VCaP (cell line): ENCODE data around the gene GRSF1.
"Not testable (repeated sequence)": the region's sequence is repeated elsewhere in the genome, so short reads cannot be mapped to it uniquely, and the experiment has no call there.

Source experiments
- H3K27ac ChIP-seq: fragments of 450-650 bp; 2 replicates; pipeline ENCODE4 v1.5.1; 2017
- TF ChIP-seq, protein P1 (sequence below): fragments of 450-650 bp; conservative IDR thresholded peaks from 2 replicates; pipeline ENCODE4 v1.5.1; 2017; ENCODE audit warnings: mild to moderate bottlenecking, moderate library complexity

Gene GRSF1

DNA sequence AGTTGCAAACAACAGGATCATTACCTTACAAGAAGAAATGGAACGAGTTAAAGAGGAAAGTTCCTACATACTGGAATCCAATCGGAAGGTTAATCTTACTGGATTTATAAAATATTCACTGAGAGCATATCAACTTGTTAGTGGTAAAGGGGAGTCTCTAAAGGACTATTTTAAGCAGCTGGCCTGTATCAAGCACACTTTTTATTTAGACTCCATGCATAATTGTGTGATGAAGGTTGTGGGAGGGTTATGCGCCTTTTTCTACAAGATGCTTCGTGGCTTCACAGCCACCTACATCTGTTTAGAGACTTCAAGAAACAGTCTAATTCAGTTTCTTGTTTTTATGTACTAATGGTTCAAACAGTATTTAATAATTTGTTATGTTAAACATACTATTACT, 56.6 kb downstream of the GRSF1 start:
- TF ChIP-seq, protein P1, sequence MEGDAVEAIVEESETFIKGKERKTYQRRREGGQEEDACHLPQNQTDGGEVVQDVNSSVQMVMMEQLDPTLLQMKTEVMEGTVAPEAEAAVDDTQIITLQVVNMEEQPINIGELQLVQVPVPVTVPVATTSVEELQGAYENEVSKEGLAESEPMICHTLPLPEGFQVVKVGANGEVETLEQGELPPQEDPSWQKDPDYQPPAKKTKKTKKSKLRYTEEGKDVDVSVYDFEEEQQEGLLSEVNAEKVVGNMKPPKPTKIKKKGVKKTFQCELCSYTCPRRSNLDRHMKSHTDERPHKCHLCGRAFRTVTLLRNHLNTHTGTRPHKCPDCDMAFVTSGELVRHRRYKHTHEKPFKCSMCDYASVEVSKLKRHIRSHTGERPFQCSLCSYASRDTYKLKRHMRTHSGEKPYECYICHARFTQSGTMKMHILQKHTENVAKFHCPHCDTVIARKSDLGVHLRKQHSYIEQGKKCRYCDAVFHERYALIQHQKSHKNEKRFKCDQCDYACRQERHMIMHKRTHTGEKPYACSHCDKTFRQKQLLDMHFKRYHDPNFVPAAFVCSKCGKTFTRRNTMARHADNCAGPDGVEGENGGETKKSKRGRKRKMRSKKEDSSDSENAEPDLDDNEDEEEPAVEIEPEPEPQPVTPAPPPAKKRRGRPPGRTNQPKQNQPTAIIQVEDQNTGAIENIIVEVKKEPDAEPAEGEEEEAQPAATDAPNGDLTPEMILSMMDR = no peak
- H3K27ac ChIP-seq = no peak overlapping the region

DNA sequence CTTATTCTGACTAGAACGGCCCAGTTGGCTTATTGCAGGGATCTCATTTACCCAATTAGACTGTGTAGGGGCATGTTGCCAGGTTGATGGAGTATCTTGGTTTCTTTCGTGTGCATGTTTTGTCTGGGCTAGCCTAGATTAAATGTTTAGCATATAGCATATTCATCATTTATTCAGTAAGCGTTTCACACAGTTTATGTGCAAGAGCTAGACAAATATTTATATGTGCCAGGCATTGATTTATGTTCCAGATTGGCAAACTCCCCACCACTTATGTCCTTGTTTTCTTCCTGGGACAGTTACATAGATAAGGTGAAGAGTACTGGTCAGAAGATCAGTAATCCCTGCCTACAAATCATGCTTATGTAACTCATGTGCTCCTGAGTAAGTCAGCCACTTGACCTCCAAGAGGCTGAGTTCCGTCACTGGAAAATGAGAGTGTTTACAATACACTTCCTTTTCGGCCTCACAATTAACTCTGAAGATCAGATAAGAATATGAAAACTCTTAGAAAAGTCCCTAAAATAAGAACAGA, 60.7 kb downstream of the GRSF1 start:
- TF ChIP-seq, protein P1 = no peak

DNA sequence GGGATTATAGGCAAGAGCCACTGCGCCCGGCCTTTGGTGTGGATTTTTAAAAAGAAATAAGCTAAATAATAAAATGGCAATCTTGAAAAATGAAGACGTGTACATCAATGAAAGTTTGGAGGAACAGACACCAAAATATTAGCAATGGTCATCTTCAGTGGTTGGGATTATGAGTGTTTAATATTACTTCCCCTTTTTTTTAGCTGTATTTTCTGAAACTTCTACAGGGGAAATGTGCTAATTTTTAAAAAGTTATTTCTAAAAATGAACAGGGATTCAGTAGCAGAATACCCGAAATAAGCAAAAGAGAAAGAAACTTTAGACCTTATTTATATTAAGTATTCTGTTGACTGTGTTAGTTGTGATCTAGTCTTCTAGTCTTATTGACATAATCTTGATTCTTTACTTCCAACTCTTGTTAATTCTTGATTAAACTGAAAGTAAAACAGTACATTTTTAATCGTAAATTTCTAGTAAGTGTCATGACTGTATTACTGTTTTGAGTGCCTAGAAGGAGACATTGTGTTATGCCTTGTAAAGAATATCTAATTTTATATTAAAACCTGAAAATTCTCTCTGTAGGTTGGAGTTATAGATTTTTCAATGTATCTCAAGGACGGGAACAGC, 66.6 kb downstream of the GRSF1 start:
- no peak overlapping the region for H3K27ac ChIP-seq
- TF ChIP-seq, protein P1 = no peak

More for the DNA sequence above, 60.7 kb downstream of the GRSF1 start:
- H3K27ac ChIP-seq = peak overlapping the region; percentile 41

DNA sequence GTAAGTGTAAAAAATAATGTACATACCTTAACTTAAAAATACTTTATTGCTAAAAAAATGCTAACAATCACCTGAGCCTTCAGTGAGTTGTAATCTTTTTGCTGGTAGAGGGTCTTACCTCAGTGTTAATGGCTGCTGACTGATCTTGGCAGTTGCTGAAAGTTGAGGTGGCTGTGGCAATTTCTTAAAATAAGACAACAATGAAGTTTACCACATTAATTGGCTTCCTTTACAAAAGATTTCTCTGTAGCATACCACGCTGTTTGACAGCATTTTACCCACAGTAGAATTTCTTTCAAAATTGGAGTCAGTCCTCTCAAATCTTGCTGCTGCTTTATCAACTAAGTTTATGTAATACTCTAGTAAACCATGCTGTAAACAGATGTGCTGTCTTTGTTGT, 70.3 kb downstream of the GRSF1 start:
- H3K27ac ChIP-seq = not testable (repeated sequence)

DNA sequence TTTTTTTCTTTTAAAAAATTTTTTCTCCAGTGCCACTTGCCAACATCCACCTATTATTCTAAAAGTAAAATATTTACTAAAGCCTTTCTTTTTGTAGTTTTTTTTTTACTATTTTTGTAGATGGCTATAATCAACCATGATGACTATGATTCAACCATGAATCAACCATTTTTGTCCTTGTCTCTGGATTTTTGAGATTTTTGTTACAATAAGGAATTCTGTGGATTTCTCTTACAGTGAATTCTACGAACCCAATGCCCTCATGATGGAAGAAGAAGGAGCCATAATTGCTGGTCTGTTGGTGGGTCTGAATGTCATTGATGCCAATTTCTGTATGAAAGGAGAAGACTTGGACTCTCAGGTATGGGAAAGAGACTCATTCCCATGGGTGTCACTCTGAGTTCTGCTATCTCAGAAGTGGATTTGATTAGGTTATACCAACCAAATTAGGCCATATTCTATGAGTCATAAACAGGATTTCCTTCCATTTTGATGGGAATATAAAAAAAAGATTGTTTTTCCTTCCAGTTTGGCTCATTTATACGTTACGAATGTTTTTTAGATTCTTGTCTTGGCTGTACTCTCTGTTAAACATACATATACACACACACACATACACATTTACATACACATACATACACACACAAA, 71.3 kb downstream of the GRSF1 start:
- no peak overlapping the region for H3K27ac ChIP-seq
- TF ChIP-seq, protein P1 = no peak
